Measurements from ENCODE around the gene BAG5.

The BAG5 gene

DNA sequence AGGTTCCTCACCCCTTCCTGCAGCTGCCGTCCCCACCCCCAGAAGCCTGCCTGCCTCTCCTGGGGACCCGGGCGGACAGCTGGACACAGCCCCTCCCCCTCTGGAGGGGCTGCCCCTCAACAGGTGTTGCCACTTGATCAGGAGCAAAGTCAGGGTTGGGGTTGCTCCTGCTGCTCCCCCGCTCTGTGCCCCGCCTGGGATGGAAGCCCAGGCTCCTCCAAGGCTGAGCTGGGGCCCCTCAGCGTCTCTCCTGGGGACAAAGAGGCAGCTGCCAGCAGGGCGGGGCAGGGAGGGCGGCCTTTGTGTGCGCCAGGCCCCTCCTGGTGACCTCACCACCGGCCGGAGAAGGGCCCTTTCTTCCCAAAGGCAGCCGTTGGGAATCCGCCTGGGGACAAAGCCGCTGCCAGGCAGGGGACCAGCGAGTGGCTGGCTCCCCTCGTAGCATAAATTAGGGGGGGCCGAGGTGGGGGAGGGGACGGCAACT lies 19.8 kb downstream of the BAG5 start:
- TF ChIP-seq, protein P1, sequence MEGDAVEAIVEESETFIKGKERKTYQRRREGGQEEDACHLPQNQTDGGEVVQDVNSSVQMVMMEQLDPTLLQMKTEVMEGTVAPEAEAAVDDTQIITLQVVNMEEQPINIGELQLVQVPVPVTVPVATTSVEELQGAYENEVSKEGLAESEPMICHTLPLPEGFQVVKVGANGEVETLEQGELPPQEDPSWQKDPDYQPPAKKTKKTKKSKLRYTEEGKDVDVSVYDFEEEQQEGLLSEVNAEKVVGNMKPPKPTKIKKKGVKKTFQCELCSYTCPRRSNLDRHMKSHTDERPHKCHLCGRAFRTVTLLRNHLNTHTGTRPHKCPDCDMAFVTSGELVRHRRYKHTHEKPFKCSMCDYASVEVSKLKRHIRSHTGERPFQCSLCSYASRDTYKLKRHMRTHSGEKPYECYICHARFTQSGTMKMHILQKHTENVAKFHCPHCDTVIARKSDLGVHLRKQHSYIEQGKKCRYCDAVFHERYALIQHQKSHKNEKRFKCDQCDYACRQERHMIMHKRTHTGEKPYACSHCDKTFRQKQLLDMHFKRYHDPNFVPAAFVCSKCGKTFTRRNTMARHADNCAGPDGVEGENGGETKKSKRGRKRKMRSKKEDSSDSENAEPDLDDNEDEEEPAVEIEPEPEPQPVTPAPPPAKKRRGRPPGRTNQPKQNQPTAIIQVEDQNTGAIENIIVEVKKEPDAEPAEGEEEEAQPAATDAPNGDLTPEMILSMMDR (conservative IDR thresholded peaks at IDR 0.05; ENCODE audit: low read length), result no peak

DNA sequence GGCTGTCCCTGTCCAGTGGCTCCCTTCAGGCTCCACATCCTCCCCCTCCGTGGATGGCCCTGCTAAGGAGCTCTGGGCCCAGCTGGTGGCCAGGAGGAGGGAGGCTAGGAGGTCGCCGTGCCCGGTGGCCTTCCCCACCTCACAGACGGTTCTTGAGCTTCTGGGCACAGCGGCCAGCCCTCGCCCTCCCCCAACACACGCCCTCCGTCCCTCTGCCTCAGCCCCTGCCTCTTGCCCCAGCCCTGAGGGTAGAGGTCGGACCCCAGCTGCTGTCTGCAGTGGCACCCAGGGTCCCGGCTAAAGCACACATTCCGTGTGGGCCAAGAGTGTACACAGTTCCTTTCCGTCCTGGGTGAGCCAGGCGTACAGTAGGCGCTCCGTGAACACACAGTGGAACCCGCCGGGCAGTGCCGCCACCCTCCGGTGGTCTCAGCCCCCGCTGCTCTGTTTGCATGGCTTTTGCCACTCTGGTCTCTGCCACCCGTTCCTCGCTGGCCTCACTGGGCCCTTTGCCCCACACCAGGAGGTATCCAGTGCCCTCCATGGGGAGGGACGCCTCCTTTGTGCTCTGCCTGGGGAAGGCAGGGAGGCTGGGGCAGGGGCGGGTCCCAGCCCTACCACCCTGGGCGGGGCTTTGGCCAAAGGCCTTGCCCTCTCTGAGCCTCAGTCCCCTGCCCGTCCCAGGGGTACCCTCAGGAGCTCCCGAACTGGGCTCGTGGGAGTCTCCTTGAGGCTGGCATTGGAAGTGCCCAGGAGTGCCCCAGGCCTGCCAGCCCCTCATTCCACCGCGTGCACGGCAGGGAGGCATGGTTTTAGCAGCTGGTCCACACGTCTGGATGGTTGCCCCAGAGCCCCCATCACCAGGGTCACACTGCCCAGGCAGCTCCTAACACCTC lies 20.5 kb downstream of the BAG5 start:
- TF ChIP-seq, protein P1 (conservative IDR thresholded peaks at IDR 0.05; ENCODE audit: low read length), result 0 out of 2 replicates have a peak, but pooled peaks have one; percentile 8

More for the DNA sequence above, 19.8 kb downstream of the BAG5 start:
- DNase-seq (ENCODE audit: low read depth), result no peak
- no peak overlapping the region for H3K4me3 ChIP-seq (ENCODE audit: low read length)

DNA sequence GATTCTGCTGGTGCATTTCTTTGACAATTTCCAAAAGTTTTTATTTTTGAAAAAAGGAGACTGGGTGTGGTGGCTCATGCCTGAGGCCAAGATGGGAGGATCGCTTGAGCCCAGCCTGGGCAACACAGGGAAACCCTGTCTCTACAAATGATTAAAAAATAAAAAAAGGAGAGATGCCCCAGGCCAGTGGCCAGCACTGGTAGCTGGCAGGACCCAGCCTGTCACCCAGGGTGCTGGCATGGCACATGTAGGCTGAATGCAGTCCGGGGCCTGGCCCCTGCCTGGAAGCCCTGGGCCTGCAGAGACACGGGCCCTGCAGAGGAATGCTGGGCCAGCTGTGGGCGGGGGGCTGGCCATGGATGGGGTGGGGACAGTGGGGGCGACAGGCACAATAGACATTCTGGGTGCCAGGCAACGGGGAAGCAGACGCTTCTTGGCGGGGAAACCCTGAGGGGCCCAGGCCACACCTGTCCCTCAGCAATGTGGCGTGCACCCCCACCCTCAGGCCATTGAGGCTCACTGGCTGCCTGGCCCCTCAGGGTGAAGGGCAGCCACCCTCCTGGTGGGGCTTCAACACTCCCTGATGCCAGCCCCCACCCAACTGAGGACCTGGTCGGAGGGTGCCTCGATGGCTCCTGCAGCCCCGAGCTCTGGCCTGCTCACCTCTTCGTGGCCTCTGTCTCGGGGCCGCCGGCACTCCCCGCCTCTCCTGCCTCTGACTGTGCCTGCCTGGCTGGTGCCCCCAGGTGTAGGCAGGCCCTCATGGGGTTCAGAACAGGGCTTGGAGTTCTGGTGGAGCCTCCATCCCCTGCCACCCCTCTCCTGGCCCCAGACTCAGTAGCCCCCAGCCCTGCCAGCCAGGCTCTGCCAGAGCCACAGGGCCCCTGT lies 21.4 kb downstream of the BAG5 start:
- no peak for DNase-seq (ENCODE audit: low read depth)
- TF ChIP-seq, protein P1 (conservative IDR thresholded peaks at IDR 0.05; ENCODE audit: low read length), result no peak
- no peak overlapping the region; the same call in 1 of the 2 replicates for H3K4me3 ChIP-seq (ENCODE audit: low read length)

More for the DNA sequence above, 20.5 kb downstream of the BAG5 start:
- H3K4me3 ChIP-seq (ENCODE audit: low read length), result no peak overlapping the region
- DNase-seq (ENCODE audit: low read depth), result no peak

DNA sequence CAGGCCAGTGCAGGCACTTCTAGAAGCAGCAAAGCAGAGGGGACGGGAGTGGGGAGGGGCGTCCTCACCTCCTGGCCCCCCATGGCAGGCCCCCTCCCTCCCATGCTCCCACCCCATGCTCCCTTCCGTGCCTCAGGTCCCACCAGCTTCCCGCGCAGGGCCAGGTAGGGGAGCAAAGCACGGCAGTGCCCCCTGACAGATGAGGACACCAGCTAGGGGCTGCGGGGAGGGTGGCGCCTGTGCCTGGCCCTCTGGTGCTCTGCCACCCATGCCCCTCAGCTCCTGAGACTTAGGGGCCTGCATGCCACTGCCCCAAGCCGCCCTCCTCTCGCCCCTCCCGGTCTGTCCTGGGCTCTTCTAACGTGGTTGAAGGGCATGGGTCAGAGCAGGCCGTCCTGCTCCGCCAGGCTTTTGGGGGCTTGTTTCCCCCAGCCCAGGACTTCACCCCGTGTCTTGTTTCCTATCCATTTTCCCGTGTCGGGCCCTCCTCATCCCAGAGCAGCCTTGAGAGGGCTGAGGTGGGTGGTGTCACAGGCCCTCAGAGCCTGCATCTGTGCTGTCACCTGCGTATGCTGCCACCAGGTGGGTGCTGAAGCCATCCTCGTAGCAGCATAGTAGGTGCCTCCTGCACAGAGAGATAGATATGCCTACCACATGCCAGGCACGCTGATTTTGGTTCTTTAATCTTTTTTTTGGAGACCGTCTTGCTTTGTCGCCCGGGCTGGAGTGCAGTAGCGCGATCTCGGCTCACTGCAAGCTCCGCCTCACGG lies 23.2 kb downstream of the BAG5 start:
- no peak for DNase-seq (ENCODE audit: low read depth)
- H3K4me3 ChIP-seq (ENCODE audit: low read length), result no peak overlapping the region
- TF ChIP-seq, protein P1 (conservative IDR thresholded peaks at IDR 0.05; ENCODE audit: low read length), result no peak

DNA sequence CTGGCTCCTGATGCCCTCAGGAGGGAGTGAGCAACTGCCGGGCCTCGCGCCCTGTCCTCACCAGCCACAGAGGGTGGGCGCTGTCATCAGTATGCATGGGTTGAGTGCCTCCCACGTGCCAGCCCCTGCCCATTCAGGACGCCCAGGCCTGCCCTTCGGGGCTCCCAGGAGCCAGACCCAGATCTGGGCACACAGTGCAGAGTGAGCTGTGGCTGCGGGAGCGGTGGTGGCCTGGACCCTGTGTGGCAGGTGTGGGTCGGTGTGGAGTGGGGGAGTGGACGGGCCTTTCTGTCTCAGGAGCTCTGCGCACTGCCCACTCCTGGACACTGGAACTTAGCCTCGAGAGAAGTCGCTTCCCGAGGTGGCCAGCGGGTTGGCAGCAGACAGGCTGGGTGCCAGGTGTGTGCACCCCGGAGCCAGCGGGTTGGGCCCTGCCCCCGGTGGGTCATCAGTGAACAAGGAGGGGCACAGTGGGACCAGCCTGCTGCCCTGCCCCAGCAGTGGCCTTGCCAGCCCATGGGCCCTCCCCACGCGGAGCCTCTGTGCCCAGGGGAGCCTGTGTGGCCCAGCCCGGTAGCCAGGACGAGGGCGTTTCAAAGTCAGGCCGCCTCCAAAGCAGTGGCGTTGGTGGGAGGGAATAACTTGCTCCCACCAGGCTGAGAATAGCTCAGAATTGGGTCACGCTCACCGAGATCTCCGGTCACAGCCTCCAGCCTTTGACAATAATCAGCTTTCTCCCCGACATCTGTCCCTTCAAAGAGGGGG lies 24.0 kb downstream of the BAG5 start:
- H3K4me3 ChIP-seq (ENCODE audit: low read length), result no peak overlapping the region
- TF ChIP-seq, protein P1 (conservative IDR thresholded peaks at IDR 0.05; ENCODE audit: low read length), result no peak
- DNase-seq (ENCODE audit: low read depth), result no peak

Data from AG10803 (cell line).